ENCODE results near the gene IGHMBP2. TPM values are rescaled to one million over a fixed set of nuclear protein-coding genes. Genes with fewer than 3 reads are reported as not detected.

The IGHMBP2 gene
- total RNA-seq, 1 experiment from 2014 or later: 27.0 TPM

GRCh38 chr11:68930991-68931855, 27.5 kb downstream of the IGHMBP2 start:
- Histone ChIP-seq H4K20me1 (ENCODE audit: insufficient read depth) (no peaks in the 10 kb centered on the region), H3K79me2 (ENCODE audit: low read depth) (no peaks in the 10 kb centered on the region), H3K4me3 (no peak overlapping the region), H3K9me2 (ENCODE audit: insufficient read depth) (no peaks in the 10 kb centered on the region), H2AFZ (no peak overlapping the region), H3F3A (ENCODE audit: insufficient read depth, low read depth) (no peaks in the 10 kb centered on the region), H3K27ac (no peak overlapping the region), H3K4me1 (replicated peaks; ENCODE audit: insufficient read depth) (no peaks in the 10 kb centered on the region), H3K9me3 (ENCODE audit: insufficient read depth, low read depth) (peaks cover 2% of the 10 kb centered on the region; the same call in 1 of the 2 replicates), H3K4me2 (no peak overlapping the region), H3K36me3 (ENCODE audit: low read depth) (peaks cover 15% of the 10 kb centered on the region), H3K27me3 (ENCODE audit: insufficient read depth, low read depth) (no peaks in the 10 kb centered on the region)
- ChIA-PET POLR2A (ENCODE audit: unreplicated experiment) (no interaction called here), CTCF (no interaction called here)
- DNase-seq: no peak
- TF ChIP-seq EZH2 (IDR thresholded peaks at IDR 0.05; ENCODE audit: low read depth) (no peak), CTCF (conservative IDR thresholded peaks at IDR 0.05) (no peak)
- intact Hi-C loops (cut with micrococcal nuclease; ENCODE audit: unreplicated experiment): no loop called here
- no TSS peak for BruUV-seq (replicated peaks)

- intact Hi-C loops (cut with micrococcal nuclease; ENCODE audit: unreplicated experiment): no loop called here
- BruUV-seq (replicated peaks): no TSS peak
- CTCF ChIA-PET: no interaction called here
Observed at GRCh38 chr11:68931911-68932310, 28.2 kb downstream of the IGHMBP2 start.

GRCh38 chr11:68932358-68932757, 28.7 kb downstream of the IGHMBP2 start:
- CTCF ChIA-PET: no interaction called here
- Histone ChIP-seq H3K4me2 (no peak overlapping the region), H3K4me3 (no peak overlapping the region), H4K20me1 (ENCODE audit: insufficient read depth) (no peaks in the 10 kb centered on the region), H3F3A (ENCODE audit: insufficient read depth, low read depth) (no peaks in the 10 kb centered on the region), H3K36me3 (ENCODE audit: low read depth) (peaks cover 5% of the 10 kb centered on the region; the same call in 1 of the 2 replicates), H3K4me1 (replicated peaks; ENCODE audit: insufficient read depth) (no peaks in the 10 kb centered on the region), H3K27ac (no peak overlapping the region), H3K27me3 (ENCODE audit: insufficient read depth, low read depth) (no peaks in the 10 kb centered on the region), H2AFZ (no peak overlapping the region), H3K79me2 (ENCODE audit: low read depth) (no peaks in the 10 kb centered on the region), H3K9me2 (ENCODE audit: insufficient read depth) (no peaks in the 10 kb centered on the region), H3K9me3 (ENCODE audit: insufficient read depth, low read depth) (no peaks in the 10 kb centered on the region)
- POLR2A ChIA-PET (ENCODE audit: unreplicated experiment): no interaction called here
- no TSS peak for BruUV-seq (replicated peaks)
- no peak for TF ChIP-seq CTCF (conservative IDR thresholded peaks at IDR 0.05)
- no peak for TF ChIP-seq EZH2 (IDR thresholded peaks at IDR 0.05; ENCODE audit: low read depth)
- intact Hi-C loops (cut with micrococcal nuclease; ENCODE audit: unreplicated experiment): no loop called here
- no peak for DNase-seq

More at GRCh38 chr11:68931911-68932310, 28.2 kb downstream of the IGHMBP2 start:
- H3K9me2 ChIP-seq (ENCODE audit: insufficient read depth): no peaks in the 10 kb centered on the region
- H3F3A ChIP-seq (ENCODE audit: insufficient read depth, low read depth): no peaks in the 10 kb centered on the region
- H3K27me3 ChIP-seq (ENCODE audit: insufficient read depth, low read depth): no peaks in the 10 kb centered on the region
- H3K9me3 ChIP-seq (ENCODE audit: insufficient read depth, low read depth): no peaks in the 10 kb centered on the region
- H3K79me2 ChIP-seq (ENCODE audit: low read depth): no peaks in the 10 kb centered on the region
- no peak overlapping the region for H3K27ac ChIP-seq
- H4K20me1 ChIP-seq (ENCODE audit: insufficient read depth): no peaks in the 10 kb centered on the region
- H3K4me2 ChIP-seq: no peak overlapping the region
- DNase-seq: no peak
- TF ChIP-seq CTCF (conservative IDR thresholded peaks at IDR 0.05) (no peak), EZH2 (IDR thresholded peaks at IDR 0.05; ENCODE audit: low read depth) (no peak)
- no peaks in the 10 kb centered on the region for H3K4me1 ChIP-seq (replicated peaks; ENCODE audit: insufficient read depth)
- no peak overlapping the region for H2AFZ ChIP-seq
- H3K4me3 ChIP-seq: no peak overlapping the region
- POLR2A ChIA-PET (ENCODE audit: unreplicated experiment): no interaction called here
- peaks cover 9% of the 10 kb centered on the region; the same call in 1 of the 2 replicates for H3K36me3 ChIP-seq (ENCODE audit: low read depth)
